Ecto neural progenitor cell (in vitro differentiated cells): Measurements from ENCODE around the gene DUSP14.
"Not testable (repeated sequence)": the region's sequence is repeated elsewhere in the genome, so short reads cannot be mapped to it uniquely, and the experiment has no call there.

Source experiments
- DNase-seq: peaks from one replicate; pipeline ENCODE4 v3.0.0-alpha.2; 2018; ENCODE audit warnings: low spot score

The DUSP14 gene, protein sequence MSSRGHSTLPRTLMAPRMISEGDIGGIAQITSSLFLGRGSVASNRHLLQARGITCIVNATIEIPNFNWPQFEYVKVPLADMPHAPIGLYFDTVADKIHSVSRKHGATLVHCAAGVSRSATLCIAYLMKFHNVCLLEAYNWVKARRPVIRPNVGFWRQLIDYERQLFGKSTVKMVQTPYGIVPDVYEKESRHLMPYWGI

DNA sequence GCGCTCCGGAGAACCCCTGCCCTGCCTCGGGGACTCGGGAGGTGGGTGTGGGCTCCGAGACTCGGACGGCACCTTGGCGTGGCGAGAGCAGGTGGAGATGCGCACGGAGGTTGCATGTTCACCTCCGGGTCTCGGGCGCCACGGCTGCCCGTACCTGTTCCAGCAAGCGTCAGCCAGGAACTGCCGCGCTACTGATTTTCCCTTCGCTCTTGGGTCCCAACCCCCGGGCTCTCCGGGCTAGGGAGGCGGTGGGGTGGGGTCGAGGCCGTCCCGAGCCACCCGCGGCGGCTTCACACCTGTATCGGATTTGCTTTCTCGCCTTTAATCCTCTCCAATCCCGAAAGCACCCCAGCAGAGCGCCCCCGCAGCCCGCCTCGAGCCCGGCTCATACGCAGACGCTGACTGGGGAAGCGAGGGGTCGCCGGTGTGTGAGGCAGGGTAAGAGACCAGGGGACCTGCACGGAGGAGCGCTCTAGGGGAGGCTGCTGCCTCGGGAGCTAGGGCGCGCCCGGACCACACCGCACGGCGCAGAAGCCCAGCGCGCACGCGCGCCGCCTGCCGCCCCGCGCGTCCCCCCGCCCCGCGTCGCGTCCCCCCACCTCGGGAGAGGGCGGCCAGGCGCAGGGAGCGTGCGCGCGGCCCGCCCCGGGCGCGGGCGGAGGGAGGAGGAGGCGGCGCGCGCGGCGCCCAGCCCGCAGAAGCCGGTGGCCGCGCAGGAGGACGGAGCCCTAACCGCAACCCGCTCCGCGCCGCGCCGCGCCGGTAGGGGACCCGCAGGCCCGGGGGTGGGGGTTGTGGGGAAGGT lies at the start of gene DUSP14:
Gene DUSP14 (plus strand): TSS at position 695 of the 805 bp plus-strand sequence. CDS start 22,382 bp downstream, outside the sequence.
- DNase-seq = peak; percentile 91

DNA sequence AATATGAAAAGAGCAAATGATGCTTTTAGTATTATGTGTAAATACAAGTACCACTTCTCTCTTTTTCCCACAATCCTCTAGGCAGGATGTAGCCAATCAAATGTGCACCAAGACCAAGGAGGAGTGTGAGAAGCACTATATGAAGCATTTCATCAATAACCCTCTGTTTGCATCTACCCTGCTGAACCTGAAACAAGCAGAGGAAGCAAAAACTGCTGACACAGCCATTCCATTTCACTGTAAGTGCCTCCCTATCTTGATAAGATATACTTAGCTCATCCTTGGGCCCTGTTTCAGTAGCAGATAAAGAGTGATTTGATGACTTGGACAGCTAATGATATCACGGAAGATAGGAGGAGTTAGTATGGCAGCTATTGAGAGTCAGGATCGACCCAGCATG lies 49.3 kb upstream of the DUSP14 start:
- no peak for DNase-seq

GRCh38 chr17:37441369-37442014 lies 48.2 kb upstream of the DUSP14 start:
- not testable (repeated sequence) for DNase-seq

GRCh38 chr17:37446027-37446426 lies 43.7 kb upstream of the DUSP14 start:
- no peak for DNase-seq

DNA sequence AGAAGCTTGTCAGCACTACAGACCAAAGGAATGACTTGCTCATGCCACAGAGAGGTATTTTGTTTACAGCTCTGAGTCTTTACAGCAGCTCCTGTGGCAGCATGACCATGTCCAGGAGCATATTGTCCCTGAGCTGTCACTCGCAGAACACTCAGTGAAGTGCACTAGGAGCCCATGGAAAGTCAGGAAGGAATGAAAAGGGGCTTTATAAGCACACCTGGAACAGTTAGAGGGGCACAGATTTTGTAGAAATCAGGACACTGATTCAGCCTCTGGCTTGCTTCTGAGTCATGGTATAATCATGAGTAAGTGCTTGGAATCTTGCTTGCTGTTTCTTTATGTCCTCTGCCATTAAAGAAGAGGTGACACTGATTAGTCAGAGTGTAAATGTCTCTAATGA lies 42.0 kb upstream of the DUSP14 start:
- no peak for DNase-seq

- no peak for DNase-seq
Measured at GRCh38 chr17:37450112-37450511, 39.6 kb upstream of the DUSP14 start.

DNA sequence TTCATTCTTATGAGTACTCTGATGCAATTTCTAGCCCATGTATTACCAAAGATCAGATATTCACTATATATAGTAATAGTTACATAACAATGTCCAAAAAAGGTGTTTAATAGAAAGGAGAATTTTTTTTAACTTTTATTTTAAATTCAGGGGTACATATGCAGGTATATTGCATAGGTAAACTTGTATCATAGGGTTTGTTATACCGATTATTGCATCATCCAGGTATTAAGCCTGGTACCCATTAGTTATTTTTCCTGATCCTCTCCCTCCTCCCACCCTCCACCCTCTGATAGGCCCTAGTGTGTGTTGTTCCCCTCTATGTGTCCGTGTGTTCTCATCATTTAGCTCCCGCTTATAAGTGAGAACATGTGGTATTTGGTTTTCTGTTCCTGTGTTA lies 31.9 kb upstream of the DUSP14 start:
- not testable (repeated sequence) for DNase-seq

DNA sequence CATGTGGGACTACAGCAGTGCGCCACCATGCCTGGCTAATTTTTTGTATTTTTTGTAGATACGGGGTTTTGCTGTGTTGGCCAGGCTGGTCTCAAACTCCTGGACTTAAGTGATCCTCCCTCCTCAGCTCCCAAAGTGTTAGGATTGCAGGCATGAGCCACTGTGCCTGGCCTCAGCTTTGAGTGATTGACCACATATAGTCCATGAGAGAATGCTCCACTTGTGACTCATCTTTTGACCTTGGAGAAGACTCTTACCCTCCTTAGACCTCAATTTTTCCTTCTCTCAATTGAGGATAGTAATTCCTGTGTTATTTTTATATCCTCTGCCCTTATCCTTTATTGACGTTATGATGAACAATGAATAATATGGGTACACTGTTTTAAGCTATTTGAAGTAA lies 30.9 kb upstream of the DUSP14 start:
- DNase-seq = no peak

- DNase-seq = no peak
Measured at GRCh38 chr17:37461668-37462067, 28.0 kb upstream of the DUSP14 start.

DNA sequence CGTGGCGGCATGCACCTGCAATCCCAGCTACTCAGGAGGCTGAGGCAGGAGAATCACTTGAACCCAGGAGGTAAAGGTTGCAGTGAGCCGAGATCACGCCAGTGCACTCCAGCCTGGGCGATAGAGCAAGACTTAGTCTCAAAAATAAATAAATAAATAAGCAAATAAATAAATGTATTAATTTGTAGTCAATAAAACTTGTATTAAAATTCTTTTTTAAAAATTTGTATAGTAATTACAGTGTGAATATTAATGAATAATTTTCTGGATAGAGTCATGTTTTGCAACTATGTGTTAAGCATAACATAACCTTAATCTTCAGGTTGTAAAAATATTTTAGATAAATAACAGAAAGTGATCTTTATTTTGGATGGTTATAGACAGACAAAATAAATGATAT lies 27.2 kb upstream of the DUSP14 start:
- DNase-seq = no peak

GRCh38 chr17:37463039-37463438 lies 26.7 kb upstream of the DUSP14 start:
- DNase-seq = no peak

DNA sequence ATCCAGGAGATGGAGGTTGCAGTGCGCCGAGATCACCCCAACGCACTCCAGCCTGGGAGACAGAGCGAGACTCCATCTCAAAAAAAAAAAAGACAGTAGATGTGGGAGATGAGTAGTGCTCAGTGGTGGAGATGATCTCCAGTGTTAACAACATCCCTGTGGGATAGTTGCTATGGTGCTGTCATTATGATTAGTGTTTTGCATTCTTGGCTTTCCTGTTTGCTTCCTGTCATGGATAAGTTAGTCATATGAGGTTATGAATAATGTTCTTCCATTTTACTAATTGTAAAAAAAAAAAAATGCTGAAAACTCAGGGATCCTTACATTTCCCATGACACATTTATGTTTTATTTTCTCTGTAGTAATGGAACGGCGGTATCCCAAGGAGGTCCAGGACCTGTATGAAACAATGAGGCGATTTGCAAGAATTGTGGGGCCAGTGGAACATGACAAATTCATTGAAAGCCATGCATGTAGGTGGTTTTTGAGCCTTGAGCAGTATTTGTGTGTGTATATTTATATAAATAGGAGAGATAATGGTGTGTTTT lies 24.5 kb upstream of the DUSP14 start:
- no peak for DNase-seq

DNA sequence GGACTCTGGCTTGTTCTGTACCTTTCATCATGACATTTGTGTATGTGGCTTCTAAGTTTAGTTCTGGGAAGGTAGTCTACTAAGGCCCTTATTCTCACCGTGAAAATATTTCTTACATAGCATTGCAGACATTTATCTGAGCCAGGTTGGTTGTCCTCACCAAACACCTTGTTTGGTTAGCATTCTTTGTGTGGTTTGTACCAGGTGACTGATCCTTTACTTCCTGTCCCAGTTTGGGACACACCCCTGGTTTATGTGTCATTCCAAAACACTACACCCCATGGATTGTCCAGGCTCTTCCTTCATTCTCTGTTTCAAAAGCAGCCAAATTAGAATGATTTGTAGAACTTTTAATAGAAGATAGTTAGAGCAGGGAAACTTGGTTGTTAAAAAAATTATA lies 23.2 kb upstream of the DUSP14 start:
- DNase-seq = no peak

DNA sequence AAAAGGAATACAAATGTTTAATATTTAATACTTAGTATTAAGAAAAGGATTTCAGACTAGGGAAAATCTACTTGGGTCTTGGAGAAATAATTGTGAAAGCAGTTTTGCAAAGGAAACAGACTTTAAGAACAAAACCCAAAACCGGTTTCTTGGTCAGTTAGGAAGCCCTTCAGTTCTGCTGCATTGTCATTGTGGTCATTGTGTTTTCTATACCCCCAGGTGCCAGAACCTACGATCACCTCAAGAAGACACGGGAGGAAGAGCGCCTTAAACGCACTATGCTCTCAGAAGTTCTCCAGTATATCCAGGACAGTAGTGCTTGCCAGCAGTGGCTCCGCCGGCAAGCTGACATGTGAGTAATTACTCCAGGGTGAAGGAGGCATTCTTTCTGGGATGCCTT lies 19.5 kb upstream of the DUSP14 start:
- DNase-seq = no peak

GRCh38 chr17:37475731-37476420 lies 13.8 kb upstream of the DUSP14 start:
- no peak for DNase-seq

DNA sequence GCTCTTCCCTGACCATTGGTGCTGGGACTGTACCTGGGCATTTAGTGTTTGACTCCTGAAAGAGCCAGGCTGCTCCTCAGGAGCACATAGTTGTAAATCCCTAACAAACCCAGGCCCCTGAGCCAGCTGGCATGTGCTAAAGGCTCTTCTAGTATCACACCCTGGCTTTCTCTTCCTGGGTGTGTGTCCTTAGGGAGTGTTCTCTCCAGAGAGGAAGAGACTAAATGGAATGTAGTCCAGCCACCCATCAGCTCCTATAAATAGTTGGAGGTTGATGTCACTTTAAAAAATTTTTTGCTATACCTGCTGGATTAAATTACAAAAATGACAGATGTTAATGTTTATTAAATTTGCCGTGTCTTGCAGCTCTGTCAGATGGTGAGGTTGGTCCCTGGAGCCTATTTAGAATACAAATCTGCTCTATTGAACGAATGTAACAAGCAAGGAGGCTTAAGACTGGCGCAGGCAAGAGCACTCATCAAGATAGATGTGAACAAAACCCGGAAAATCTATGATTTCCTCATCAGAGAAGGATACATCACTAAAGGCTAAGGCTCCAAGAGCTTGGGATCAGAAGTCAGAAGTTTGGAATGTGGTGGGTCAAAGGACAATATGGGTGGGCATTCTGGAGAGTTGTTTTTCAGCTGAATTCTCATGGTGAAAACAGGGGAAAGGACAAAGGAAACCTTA lies 13.1 kb upstream of the DUSP14 start:
- DNase-seq = no peak

DNA sequence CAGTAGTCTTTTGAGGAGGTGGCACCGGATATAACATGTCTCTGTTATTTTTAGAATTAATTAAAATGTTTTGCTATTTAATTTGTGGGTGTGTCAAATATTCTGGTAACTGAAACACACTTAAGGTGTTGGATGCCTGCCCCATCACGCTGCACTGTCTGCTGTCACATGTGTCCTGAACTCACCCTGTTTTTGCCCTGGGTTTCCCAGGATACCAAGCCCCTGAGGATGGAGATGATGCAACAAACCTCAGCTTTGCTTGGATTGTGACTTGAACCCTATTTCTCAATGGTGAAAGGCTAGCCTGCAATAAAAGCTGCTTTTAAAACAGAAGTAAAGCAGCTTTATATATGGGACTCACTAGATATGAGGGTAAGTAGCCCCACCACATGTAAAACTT lies 11.5 kb upstream of the DUSP14 start:
- no peak for DNase-seq

DNA sequence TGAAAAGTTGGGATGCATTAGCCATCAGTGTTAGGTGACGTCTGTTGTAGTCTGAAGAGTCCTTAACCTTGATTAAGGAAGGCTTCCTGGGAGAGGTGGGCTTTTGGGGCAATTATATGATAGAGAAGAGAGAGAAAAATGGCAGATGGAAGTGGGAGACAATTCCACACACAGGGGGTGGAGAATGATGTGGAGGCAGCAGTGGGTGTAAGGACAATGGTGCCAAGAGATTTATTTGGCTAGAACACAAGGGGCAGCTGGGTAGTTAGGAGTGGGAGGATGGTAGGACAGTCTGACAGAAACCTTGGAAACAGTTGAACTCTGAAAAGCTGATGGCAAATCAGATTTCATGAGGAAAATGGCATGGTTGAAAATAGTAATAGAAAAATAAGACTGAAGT lies 10.7 kb upstream of the DUSP14 start:
- no peak for DNase-seq

- no peak for DNase-seq
Measured at GRCh38 chr17:37480427-37480826, 9.3 kb upstream of the DUSP14 start.

DNA sequence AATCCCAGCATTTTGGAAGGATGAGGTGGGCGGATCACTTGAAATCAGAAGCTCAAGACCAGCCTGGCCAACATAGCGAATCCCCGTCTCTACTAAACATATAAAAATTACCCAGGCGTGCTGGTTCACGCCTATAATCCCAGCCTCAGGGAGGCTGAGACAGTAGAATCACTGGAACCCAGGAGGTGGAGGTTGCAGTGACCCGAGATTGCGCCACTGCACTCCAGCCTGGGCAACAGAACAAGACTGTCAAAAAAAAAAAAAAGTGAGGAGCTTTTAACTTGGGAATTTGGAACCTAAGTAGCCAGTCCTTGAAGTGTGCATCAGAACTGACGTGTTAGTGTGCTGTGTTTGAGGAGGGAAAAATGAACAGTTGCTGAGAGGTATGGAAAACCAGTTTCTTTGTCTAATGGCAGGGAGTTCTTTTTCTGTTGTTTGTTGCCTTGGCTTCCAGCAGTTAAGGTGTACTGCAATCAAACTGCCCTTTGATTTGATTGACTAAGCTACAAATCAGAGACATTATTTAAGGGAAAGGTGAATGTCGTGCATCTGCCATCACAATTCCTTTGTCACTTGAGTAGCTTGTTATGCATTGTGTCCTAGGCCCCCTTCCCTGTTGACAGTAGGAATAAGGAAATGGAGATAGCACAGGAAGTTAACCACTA lies 8.6 kb upstream of the DUSP14 start:
- DNase-seq = no peak
